Measurements from ENCODE around the gene OGFR. TPM values are rescaled to one million over a fixed set of nuclear protein-coding genes. Genes with fewer than 3 reads are reported as not detected.

Gene OGFR
- polyA plus RNA-seq: 0.35 and 1.4 TPM in 2 replicates

GRCh38 chr20:62804627-62805154 lies at the start of gene OGFR:
Gene OGFR, plus strand, starts transcription at chr20:62804835. Its CDS starts 25 bp downstream, at chr20:62804860.

GRCh38 chr20:62816884-62817873 lies 12.5 kb downstream of the OGFR start, which contains the start of gene COL9A3:
Gene COL9A3, plus strand, starts transcription at chr20:62817050. Its CDS starts 15 bp downstream, at chr20:62817065.

GRCh38 chr20:62861726-62862336 lies 57.2 kb downstream of the OGFR start, which contains the start of gene TCFL5:
Gene TCFL5, minus strand, starts transcription at chr20:62861822. Its CDS starts 152 bp downstream, at chr20:62861670.

Other genes with a start within 250 kb of the OGFR start
- gene SLCO4A1, start 162.3 kb upstream of the OGFR start, polyA plus RNA-seq: 10.3 and 18.2 TPM in 2 replicates
- not detected in 2 replicates for gene NTSR1, start 96.0 kb upstream of the OGFR start, polyA plus RNA-seq
- gene MRGBP, start 8.4 kb upstream of the OGFR start, polyA plus RNA-seq: 1.2 and 1.8 TPM in 2 replicates
- 1.3 and 1.8 TPM in 2 replicates for gene COL9A3, start 12.2 kb downstream of the OGFR start, polyA plus RNA-seq
- gene TCFL5, start 57.0 kb downstream of the OGFR start, polyA plus RNA-seq: 1.4 and 3.9 TPM in 2 replicates
- 5.7 TPM in 2 replicates for gene DIDO1, start 121.7 kb downstream of the OGFR start, polyA plus RNA-seq
- gene GID8, start 133.3 kb downstream of the OGFR start, polyA plus RNA-seq: 6.3 and 9.5 TPM in 2 replicates
- not detected in 2 replicates for gene SLC17A9, start 147.9 kb downstream of the OGFR start, polyA plus RNA-seq
- not detected in 2 replicates for gene BHLHE23, start 202.1 kb downstream of the OGFR start, polyA plus RNA-seq